Measurements from ENCODE around the gene LATS2.
"Not testable (repeated sequence)": the region's sequence is repeated elsewhere in the genome, so short reads cannot be mapped to it uniquely, and the experiment has no call there.

The LATS2 gene

GRCh38 chr13:20989656-20990321 lies 71.6 kb downstream of the LATS2 start:
- DNase-seq, result no peak

- DNase-seq, result no peak
These were observed 72.3 kb downstream of the LATS2 start for GRCh38 chr13:20988909-20989655.

GRCh38 chr13:20988033-20988908 lies 73.1 kb downstream of the LATS2 start:
- no peak for DNase-seq

GRCh38 chr13:20987599-20987998 lies 73.8 kb downstream of the LATS2 start:
- DNase-seq, result no peak

- DNase-seq, result no peak
These were observed 76.5 kb downstream of the LATS2 start for GRCh38 chr13:20984879-20985278.

- no peak for DNase-seq
These were observed 78.0 kb downstream of the LATS2 start for GRCh38 chr13:20983386-20983785.

GRCh38 chr13:20981370-20982095 lies 79.9 kb downstream of the LATS2 start:
- no peak for DNase-seq

- no peak for DNase-seq
These were observed 80.5 kb downstream of the LATS2 start for GRCh38 chr13:20980899-20981298.

- DNase-seq, result no peak
These were observed 81.0 kb downstream of the LATS2 start for GRCh38 chr13:20980430-20980829.

GRCh38 chr13:20977394-20977793 lies 84.0 kb downstream of the LATS2 start:
- DNase-seq, result no peak

GRCh38 chr13:20974981-20975585 lies 86.3 kb downstream of the LATS2 start:
- DNase-seq, result no peak

GRCh38 chr13:20973886-20974425 lies 87.4 kb downstream of the LATS2 start:
- no peak for DNase-seq

- DNase-seq, result no peak
These were observed 88.7 kb downstream of the LATS2 start for GRCh38 chr13:20972731-20973130.

- DNase-seq, result no peak
These were observed 92.2 kb downstream of the LATS2 start for GRCh38 chr13:20969182-20969581.

GRCh38 chr13:20968745-20969144 lies 92.6 kb downstream of the LATS2 start:
- DNase-seq, result no peak

GRCh38 chr13:20967340-20967739 lies 94.0 kb downstream of the LATS2 start:
- DNase-seq, result no peak

GRCh38 chr13:20964904-20965303 lies 96.5 kb downstream of the LATS2 start:
- no peak for DNase-seq

- DNase-seq, result not testable (repeated sequence)
These were observed 99.7 kb downstream of the LATS2 start for GRCh38 chr13:20961663-20962062.

GRCh38 chr13:20960663-20961309 lies 100.6 kb downstream of the LATS2 start:
- no peak for DNase-seq

GRCh38 chr13:20957049-20957620 lies 104.3 kb downstream of the LATS2 start:
- DNase-seq, result not testable (repeated sequence)

- DNase-seq, result no peak
These were observed 105.9 kb downstream of the LATS2 start for GRCh38 chr13:20955496-20955895.
